Sigmoid colon (tissue), 4 donors: ENCODE data around the gene ING3.

Experiments used
- EP300 ChIP-seq, 4 donors: sonication (generic); formaldehyde crosslinking; IDR thresholded peaks; one replicate each; pipeline ENCODE4 v1.6.1; 2017; ENCODE audit warnings: antibody characterized with exemption in 4 of 4
- POLR2AphosphoS5 ChIP-seq, 4 donors: sonication (generic); formaldehyde crosslinking; IDR thresholded peaks; one replicate each; pipeline ENCODE4 v1.6.1; 2017; ENCODE audit warnings: antibody characterized with exemption in 4 of 4

DNA sequence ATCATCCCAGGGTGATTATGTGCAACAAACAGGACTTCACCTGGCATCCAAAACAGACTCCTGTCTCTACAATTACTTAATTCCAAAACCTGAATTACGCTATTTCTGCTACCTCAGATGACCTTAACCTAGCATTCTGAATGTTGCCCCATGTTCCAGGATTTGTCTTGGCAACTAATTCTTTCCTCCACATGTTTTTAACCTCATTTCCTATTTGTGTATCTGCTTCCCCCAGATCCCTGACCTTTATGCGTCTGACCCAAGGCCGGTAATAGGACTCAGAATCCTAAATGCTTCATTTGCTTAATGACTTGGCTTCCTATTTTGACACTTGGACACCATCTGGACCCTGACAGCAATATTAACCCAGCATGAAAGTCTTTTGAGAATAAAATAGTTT lies 8.7 kb upstream of the ING3 start:
- TF ChIP-seq EP300 (IDR thresholded peaks at IDR 0.05) (no peak), POLR2AphosphoS5 (IDR thresholded peaks at IDR 0.05) (peak in 2 of 4 donors; percentile 42 to 45)
